ENCODE measurements around the gene DTNBP1. TPM values are rescaled to one million over a fixed set of nuclear protein-coding genes. Genes with fewer than 3 reads are reported as not detected.
A peak's percentile ranks its signal among the peaks of the same experiment; 100 is the strongest.

The DTNBP1 gene
- total RNA-seq, 1 donor from 2014 or later = 11.0 TPM

DNA sequence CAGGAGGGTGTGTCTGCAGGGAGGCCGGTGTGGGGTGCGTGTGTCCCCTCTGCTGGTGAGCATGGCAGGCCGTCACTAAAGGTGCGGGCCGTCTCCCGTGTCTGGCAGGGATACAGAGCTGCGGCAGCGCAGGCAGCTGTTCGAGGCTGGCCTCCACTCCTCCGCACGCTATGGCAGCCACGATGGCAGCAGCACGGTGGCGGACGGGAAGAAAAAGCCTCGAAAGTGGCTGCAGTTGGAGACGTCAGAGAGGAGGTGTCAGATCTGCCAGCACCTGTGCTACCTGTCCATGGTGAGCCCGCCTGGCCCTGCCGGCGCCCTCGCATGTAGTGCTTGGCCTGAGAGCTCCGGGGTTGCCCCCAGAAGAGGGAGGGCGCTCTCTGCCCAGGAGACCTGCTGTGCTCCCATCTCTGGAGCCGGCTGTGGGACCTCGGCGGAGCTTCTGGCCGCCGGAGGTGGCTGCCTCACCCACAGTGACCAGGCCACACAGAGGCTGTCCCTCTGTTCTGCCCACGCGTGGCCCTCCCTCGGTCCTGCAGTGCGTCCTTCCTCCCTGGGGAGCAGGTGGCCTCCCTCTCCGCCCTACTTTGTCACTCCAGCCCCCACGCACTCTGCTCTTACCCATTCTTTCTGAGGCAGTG lies 149.6 kb downstream of the DTNBP1 start:
- no peaks in the 10 kb centered on the region for H3K27me3 ChIP-seq (ENCODE audit: control insufficient read depth, insufficient read depth, low read length)
- DNase-seq (ENCODE audit: low read depth) = no peak
- H3K4me3 ChIP-seq (ENCODE audit: low read depth, low read length) = no peak overlapping the region
- peaks cover 1% of the 10 kb centered on the region for H3K36me3 ChIP-seq (ENCODE audit: control insufficient read depth, insufficient read depth, low read length)
- TF ChIP-seq, protein P1, sequence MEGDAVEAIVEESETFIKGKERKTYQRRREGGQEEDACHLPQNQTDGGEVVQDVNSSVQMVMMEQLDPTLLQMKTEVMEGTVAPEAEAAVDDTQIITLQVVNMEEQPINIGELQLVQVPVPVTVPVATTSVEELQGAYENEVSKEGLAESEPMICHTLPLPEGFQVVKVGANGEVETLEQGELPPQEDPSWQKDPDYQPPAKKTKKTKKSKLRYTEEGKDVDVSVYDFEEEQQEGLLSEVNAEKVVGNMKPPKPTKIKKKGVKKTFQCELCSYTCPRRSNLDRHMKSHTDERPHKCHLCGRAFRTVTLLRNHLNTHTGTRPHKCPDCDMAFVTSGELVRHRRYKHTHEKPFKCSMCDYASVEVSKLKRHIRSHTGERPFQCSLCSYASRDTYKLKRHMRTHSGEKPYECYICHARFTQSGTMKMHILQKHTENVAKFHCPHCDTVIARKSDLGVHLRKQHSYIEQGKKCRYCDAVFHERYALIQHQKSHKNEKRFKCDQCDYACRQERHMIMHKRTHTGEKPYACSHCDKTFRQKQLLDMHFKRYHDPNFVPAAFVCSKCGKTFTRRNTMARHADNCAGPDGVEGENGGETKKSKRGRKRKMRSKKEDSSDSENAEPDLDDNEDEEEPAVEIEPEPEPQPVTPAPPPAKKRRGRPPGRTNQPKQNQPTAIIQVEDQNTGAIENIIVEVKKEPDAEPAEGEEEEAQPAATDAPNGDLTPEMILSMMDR (IDR thresholded peaks at IDR 0.05; ENCODE audit: insufficient read depth, low read length, poor library complexity, severe bottlenecking) = no peak

GRCh38 chr6:15512721-15513120 lies 150.1 kb downstream of the DTNBP1 start:
- DNase-seq (ENCODE audit: low read depth) = no peak
- Histone ChIP-seq H3K4me3 (ENCODE audit: low read depth, low read length) (no peak overlapping the region), H3K27me3 (ENCODE audit: control insufficient read depth, insufficient read depth, low read length) (no peaks in the 10 kb centered on the region), H3K36me3 (ENCODE audit: control insufficient read depth, insufficient read depth, low read length) (peaks cover 1% of the 10 kb centered on the region)
- TF ChIP-seq, protein P1 (IDR thresholded peaks at IDR 0.05; ENCODE audit: insufficient read depth, low read length, poor library complexity, severe bottlenecking) = no peak

GRCh38 chr6:15512126-15512525 lies 150.7 kb downstream of the DTNBP1 start:
- H3K36me3 ChIP-seq (ENCODE audit: control insufficient read depth, insufficient read depth, low read length) = peaks cover 1% of the 10 kb centered on the region
- DNase-seq (ENCODE audit: low read depth) = no peak
- H3K27me3 ChIP-seq (ENCODE audit: control insufficient read depth, insufficient read depth, low read length) = no peaks in the 10 kb centered on the region
- no peak overlapping the region for H3K4me3 ChIP-seq (ENCODE audit: low read depth, low read length)
- TF ChIP-seq, protein P1 (IDR thresholded peaks at IDR 0.05; ENCODE audit: insufficient read depth, low read length, poor library complexity, severe bottlenecking) = peak; percentile 43

DNA sequence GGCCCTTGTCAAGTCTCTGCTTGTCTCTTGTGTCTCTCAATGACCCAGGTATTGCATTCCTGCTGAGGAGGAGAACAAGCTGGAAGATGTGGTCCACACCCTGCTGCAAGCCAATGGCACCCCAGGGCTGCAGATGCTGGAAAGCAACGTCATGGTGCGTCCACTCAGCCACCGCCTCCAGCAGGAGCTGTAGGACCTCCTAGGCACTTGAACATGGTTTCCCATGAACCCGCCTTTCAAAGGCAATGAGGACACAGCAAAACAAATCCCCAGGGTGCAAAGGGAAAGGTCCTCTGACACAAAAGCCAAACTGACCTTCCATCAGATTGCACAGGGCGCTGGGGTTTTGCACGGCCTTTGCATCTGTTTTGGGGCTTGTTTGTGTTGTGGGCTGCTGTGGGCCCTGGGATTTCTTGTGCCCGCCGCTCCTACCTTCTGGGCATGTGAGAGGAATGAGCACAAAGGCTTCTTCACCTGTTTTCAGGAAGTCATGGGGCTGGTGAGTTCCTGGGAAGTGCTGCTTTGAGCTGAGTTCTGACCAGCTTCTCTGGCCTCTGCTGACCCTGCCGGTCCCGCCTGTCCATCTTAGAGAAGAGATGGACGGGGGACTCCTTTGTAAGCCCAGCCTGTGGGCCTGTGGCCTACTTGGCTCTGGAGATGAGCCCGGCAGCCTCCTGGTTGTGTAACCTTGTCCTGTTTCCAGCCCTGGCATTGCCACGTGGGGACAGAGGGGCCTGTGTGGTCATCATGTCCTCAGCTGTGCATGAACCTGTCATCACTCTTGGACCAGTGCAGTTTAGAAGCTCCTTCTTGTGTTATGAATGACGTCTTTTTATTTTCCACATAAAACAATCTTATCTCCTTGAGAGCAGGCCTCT lies 151.3 kb downstream of the DTNBP1 start:
- no peak for DNase-seq (ENCODE audit: low read depth)
- Histone ChIP-seq H3K4me3 (ENCODE audit: low read depth, low read length) (no peak overlapping the region), H3K36me3 (ENCODE audit: control insufficient read depth, insufficient read depth, low read length) (peaks cover 1% of the 10 kb centered on the region), H3K27me3 (ENCODE audit: control insufficient read depth, insufficient read depth, low read length) (no peaks in the 10 kb centered on the region)
- TF ChIP-seq, protein P1 (IDR thresholded peaks at IDR 0.05; ENCODE audit: insufficient read depth, low read length, poor library complexity, severe bottlenecking) = no peak

GRCh38 chr6:15510536-15511247 lies 152.1 kb downstream of the DTNBP1 start:
- H3K36me3 ChIP-seq (ENCODE audit: control insufficient read depth, insufficient read depth, low read length) = peaks cover 1% of the 10 kb centered on the region
- no peak overlapping the region for H3K4me3 ChIP-seq (ENCODE audit: low read depth, low read length)
- TF ChIP-seq, protein P1 (IDR thresholded peaks at IDR 0.05; ENCODE audit: insufficient read depth, low read length, poor library complexity, severe bottlenecking) = no peak
- no peaks in the 10 kb centered on the region for H3K27me3 ChIP-seq (ENCODE audit: control insufficient read depth, insufficient read depth, low read length)
- no peak for DNase-seq (ENCODE audit: low read depth)

All from kidney epithelial cell (primary cell).